Measurements from ENCODE around the gene RGS4.

The RGS4 gene

GRCh38 chr1:163069142-163069541, at the start of gene RGS4:
Gene RGS4, plus strand, starts transcription at chr1:163069361. Its CDS starts 124 bp downstream, at chr1:163069485.
- DNase-seq (ENCODE audit: low spot score): no peak

GRCh38 chr1:163022129-163022528, 47.0 kb upstream of the RGS4 start:
- no peak for DNase-seq (ENCODE audit: low spot score)

DNA sequence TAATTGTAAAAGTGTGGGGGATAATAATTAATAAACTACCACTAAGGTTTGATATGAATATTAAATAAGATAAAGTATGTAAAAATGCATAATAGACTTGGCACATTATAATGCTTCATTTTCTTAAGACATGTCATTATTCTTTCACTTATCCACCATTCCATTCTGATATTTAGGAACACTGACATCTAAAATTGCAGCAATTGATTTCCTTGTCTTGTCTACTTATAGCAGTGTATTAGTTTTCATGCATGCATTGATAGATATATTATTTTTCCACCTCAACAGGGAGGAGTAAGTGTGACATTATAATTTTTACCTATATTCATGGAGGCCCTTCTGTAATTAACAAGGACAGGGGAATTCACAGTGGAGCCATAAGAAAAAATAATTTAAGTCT, 41.6 kb upstream of the RGS4 start:
- DNase-seq (ENCODE audit: low spot score): no peak

- no peak for DNase-seq (ENCODE audit: low spot score)
These were observed 39.3 kb upstream of the RGS4 start for GRCh38 chr1:163029901-163030300.

DNA sequence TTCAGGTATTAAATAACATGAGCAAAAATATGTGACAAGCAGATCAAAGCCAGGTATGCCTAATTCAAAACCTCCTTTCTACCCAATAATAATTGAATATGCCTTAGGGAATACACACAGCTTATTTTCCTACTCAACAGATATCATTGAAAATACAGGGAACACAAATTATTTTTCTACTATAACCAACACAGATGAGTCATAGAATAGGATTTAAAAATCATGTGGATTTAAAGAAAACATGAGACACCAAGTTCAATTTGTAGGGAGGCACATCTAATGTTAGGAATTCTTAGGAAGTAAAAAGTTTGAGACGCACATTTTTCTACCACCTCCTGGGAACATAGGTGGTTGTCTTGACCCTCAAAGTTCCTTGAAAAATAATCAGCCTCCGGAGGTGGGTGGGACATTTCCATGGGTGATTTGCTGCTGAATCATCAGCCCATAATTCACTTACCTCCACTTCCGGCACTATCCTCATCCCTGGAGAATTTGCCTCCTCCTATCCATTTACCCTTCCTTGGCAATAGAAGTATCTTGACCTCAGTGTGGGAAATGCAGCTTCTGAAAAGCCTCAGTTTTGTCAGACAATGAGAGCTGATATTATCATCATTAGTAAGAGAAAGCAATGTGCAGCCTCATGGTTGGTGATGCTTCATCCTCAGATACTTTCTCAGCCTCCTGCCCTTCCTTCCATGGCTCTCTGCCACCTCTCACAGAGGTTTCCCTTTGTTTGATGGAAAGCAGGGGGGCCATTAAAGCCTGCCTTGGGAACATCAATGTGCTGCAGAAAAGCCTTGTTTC, 33.5 kb upstream of the RGS4 start:
- DNase-seq (ENCODE audit: low spot score): no peak

- DNase-seq (ENCODE audit: low spot score): no peak
These were observed 32.5 kb upstream of the RGS4 start for GRCh38 chr1:163036671-163037070.

DNA sequence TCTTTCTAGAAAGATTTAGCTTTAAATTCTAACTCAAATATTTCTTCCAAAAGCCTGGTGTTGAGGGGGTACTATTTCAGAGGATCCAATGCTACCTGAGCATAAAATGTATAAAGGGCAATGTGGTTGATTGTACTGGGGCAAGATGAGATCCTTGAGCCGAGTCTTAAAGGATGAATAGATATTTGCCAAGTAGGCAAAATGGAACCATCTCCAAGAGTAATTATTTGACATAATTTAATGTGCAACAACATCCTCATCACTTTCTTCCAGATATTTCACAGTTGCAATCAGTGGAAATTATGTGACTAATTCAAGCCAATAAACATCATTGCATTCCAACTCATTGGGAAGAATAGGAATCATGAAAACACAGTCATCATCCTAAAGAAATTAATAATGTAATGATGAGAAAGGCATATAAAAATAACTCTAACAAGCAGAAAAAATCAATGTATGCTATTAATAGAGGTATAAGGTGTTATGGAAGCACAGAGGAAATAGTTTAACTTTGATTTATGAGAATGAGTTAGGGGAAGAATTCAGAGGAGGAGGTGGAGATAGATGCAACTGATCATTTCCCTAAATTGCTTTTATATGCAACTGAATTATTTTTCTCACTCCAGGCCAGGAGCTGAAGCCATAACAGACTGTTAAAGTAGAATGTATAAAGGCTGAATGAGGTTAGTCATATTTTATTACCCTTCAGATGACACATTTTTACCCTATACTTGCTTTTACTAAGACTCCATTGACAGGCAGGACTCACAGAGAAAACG, 30.0 kb upstream of the RGS4 start:
- no peak for DNase-seq (ENCODE audit: low spot score)

DNA sequence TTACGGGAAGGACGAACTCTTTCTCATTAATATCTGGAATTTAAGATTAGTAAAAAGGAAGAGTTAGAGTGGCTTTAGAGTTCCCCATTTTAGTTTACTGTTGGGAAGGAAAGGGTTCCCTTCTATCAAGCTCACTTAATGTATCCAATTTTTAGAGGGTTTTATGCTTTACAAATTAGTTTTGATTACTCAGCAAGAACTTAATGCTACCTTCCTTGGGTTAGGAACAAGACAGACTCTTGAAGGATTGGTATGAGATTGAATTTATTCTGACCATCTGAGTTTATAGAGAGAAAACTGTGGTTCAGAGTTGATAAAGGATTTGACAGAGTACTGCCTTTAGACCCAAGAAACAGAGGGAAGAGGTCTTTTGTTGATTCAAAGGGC, 29.5 kb upstream of the RGS4 start:
- DNase-seq (ENCODE audit: low spot score): no peak

DNA sequence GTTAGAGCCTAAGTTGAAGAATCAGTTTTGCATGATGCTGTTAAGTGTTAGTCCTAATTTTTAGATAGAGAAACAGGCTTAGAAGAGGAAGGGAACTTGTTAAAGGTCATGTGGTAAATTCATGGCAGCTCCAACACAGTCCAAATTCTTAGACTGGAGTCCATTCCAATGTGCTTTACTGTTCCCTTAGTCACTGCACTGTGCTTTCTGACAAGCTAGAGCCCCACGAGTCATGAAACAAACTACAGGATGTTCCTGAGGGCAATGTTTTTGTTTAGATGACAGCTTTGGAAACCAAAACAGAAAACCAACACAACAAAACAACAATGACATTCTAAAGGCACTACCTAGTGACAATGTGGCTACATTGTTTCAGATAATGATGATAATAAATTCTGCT, 23.1 kb upstream of the RGS4 start:
- no peak for DNase-seq (ENCODE audit: low spot score)

DNA sequence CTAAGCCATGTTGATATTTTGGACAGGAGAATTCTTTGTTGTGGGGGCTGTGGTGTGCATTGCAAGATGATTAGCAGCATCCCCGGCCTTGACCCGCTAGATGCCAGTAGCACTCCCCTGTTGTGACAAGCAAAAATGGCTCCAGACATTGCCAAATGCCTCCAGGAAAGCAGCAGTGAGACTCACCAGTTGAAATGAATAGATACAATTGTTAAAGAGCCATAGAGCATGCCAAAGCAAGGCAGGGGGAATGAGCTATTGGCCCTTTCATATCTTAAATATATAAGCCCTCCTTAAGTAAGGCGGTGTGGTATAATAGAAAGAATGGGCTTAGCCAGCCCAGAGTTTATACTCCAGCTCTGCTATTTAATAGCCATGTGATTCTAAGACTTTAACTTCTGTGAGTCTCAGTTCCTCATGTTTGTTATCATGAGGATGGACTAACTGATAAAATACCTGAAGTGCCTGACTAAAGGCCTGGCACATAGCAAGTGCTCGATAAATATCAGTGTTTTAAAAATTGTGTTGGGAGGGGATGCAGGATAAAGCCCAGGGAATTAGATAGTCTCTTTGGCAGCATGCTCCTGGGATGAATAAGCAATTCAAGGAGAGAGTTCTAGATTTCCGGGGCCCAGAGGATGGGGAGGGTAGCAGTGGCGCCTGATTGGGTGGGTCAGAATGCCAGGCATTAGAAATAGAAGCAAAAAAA, 21.1 kb upstream of the RGS4 start:
- DNase-seq (ENCODE audit: low spot score): no peak

DNA sequence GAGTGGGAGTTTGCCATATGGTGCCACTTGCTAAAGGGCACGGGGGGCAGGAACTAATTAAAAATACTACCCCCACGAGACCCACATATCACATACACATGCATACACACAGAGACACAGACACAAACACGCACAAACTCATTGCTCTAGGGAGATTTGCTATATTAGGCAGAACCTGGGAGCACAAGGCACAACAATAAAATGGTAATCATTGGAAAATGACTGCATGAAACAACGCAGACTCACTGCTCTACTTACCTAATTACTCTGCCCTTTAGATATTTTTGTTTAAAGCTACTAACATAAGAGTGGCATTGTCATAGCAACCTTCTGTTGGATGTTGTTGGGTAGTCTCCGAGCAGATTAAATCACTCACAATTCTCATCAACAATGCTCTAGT, 20.3 kb upstream of the RGS4 start:
- no peak for DNase-seq (ENCODE audit: low spot score)

GRCh38 chr1:163049296-163049695, 19.9 kb upstream of the RGS4 start:
- DNase-seq (ENCODE audit: low spot score): no peak

DNA sequence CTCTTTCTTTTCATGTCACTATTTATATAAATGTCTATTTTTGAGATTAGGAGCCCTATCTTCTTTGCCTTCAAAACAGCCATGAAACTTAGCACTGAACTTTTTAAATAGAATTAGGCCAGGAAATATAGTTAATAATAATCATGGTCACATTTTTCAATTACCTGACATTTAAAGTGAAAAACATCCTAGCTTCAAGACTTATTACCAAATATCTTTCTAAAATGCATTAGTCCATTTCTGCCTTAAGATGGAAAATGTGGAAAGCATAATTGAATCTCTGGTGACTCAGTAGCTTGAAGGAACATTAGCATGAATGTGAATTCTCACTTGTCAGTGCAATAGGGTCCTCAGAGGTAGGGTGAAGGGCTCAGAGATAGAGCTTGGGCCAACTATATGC, 18.7 kb upstream of the RGS4 start:
- DNase-seq (ENCODE audit: low spot score): no peak

- DNase-seq (ENCODE audit: low spot score): no peak
These were observed 15.0 kb upstream of the RGS4 start for GRCh38 chr1:163054181-163054591.

DNA sequence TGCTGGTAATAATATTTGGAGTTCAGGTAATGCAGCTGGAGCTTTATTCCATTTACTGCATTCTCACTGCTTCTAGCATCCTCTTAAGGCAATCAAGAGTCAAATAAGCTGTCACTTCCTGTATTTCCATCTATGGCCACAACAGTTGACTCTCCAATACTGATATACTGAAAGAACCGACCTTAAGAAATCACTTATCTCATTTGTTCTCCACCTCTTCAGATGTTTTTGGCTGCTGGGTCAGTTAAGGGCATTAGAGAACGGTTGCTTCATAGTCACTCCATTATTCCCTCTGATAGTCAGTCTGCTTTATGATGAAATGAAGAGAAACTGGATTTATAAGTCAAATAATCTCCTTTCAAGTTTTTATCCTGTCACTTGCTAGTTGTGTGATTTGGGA, 14.2 kb upstream of the RGS4 start:
- DNase-seq (ENCODE audit: low spot score): no peak

DNA sequence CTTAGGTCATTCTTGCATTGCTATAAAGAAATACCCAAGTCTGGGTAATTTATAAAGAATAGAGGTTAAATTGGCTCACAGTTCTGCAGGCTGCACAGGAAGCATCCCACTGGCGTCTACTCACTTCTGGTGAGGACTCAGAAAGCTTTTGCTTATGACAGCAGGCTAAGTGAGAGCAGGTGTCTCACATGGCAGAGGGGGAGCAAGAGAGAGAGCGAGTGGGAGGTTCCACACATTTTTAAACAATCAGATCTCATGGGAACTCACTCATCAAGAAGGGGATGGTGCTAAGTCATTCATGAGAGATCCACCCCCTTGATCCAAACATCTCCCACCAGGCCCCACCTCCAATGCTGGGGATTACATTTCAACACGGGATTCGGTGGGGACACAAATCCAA, 13.6 kb upstream of the RGS4 start:
- no peak for DNase-seq (ENCODE audit: low spot score)

DNA sequence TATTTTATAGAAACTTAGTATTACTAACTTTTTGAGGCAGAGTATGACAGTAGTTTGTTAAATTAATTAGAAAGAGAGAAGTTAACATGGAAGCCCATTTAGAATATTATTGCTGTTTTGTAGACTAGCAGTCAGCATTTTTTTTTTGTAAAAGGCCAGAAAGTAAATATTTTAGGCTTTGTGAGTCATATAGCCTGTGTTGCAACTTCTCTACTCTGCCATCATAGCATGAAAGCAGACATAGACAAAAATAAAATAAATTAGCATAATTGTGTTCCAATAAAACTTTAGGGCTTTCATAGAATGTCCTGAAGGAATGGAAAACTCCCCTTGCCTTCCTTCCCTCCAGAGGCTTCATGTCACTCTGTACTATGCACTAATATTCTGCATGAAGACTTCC, 12.3 kb upstream of the RGS4 start:
- no peak for DNase-seq (ENCODE audit: low spot score)

DNA sequence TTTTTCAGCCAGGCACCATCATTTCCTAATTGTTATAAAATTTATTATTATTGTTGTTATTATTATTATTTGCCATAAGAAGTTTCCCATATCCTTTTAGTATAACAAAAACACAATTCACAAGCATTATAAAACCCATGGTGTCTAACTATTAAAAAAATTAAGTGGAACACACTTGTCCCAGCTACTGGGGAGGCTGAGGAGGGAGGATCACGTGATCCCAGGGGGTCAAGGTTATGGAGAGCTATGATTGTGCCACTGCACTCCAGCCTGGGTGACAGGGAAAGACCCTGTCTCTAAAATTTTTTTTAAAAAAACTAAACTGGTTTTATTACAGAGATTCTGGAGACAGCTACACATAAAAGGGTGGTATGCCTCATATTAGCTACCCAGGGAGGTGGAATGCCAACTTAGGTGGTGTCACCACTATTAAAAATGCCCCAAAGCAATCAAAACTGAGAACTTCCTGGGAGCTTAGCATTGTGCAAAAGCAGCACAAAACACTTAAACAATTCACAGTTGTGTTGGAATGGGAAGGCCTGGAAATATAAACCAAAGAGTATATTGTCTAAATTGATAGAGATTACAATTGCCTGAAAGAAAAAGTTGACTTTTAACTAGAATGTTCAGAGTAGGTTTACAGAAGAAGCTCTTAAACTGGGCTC, 8.7 kb upstream of the RGS4 start:
- no peak for DNase-seq (ENCODE audit: low spot score)

DNA sequence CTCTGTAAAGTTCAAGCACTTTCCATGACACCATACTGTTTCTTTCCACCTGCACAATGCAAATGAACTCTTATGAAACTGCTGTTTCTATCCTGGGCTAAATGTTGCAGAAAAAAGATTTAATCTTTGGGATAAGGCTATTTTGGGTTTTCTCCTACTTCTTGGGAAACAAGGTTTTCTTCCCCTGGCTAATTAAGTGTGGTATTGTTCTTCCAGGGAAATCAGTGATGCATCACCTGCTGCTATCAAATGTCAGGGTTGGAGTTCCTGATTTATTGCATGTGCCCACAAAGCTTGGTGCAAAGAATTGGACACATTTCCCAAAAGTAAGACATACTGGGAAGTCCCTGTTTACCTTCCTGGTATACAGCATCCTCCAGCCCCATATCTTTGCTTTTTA, 6.0 kb upstream of the RGS4 start:
- DNase-seq (ENCODE audit: low spot score): no peak

DNA sequence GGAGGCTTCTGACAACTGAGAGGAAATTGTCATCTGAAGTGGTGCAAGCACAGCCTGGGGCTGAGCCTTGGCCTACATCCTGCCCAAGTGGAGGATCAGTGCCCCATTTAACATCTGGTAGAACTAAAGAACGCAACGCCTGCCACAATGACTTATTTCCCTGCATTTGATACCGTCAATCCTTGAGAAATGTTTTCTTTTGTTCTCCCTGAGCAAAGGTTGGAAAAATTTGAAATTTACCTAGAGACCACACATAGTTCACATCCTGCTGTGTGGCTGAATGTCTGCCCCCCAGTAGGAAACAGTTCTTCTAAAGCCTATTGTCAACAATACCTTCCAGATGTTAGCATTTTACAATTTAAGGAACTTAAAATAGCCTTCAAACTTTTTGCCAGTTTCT, 5.6 kb upstream of the RGS4 start:
- DNase-seq (ENCODE audit: low spot score): no peak

DNA sequence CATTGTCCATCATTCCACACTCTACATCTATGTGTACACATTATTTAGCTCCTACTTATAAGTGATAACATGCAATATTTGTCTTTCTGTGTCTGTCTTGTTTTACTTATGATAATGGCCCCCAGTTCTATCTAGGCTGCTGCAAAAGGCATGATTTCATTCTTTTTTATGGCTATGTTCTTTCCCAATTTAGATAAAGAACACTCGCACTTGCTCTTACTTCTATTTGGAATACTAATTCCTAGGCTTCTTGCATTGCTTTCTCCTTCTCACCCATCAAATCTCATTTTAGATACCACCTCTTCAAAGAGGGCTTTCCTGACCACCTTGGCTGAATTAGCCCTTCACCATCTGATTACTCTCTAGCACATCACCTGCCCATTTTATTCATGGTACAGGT, 3.0 kb upstream of the RGS4 start:
- DNase-seq (ENCODE audit: low spot score): no peak

GRCh38 chr1:163066686-163067085, 2.5 kb upstream of the RGS4 start:
- DNase-seq (ENCODE audit: low spot score): no peak

Data from HuH-7.5 (cell line).